Activated effector memory CD4-positive, alpha-beta T cell treated with Interleukin-2 at 50 U/mL for 16 hours (primary cell): Measurements from ENCODE around the gene KIAA1671.
"Not testable (repeated sequence)": the region's sequence is repeated elsewhere in the genome, so short reads cannot be mapped to it uniquely, and the experiment has no call there.

Experiments used
- DNase-seq: peaks from one replicate; pipeline ENCODE4 v3.0.0-alpha.2; 2020

The KIAA1671 gene

GRCh38 chr22:25177226-25177625 lies 224.7 kb downstream of the KIAA1671 start:
- no peak for DNase-seq

GRCh38 chr22:25177895-25178294 lies 225.4 kb downstream of the KIAA1671 start:
- no peak for DNase-seq

GRCh38 chr22:25178348-25178747 lies 225.8 kb downstream of the KIAA1671 start:
- DNase-seq, result not testable (repeated sequence)

GRCh38 chr22:25178869-25179631 lies 226.5 kb downstream of the KIAA1671 start:
- DNase-seq, result not testable (repeated sequence)

- DNase-seq, result no peak
These were observed 229.9 kb downstream of the KIAA1671 start for GRCh38 chr22:25182131-25183110.

- no peak for DNase-seq
These were observed 231.6 kb downstream of the KIAA1671 start for GRCh38 chr22:25183949-25184619.

- no peak for DNase-seq
These were observed 233.6 kb downstream of the KIAA1671 start for GRCh38 chr22:25186140-25186539.

- DNase-seq, result no peak
These were observed 235.0 kb downstream of the KIAA1671 start for GRCh38 chr22:25187469-25187868.

GRCh38 chr22:25192406-25192805 lies 239.9 kb downstream of the KIAA1671 start:
- DNase-seq, result no peak

- no peak for DNase-seq
These were observed 240.6 kb downstream of the KIAA1671 start for GRCh38 chr22:25193130-25193529.

GRCh38 chr22:25193548-25193947 lies 241.0 kb downstream of the KIAA1671 start:
- no peak for DNase-seq

GRCh38 chr22:25196326-25196725 lies 243.8 kb downstream of the KIAA1671 start:
- DNase-seq, result no peak

GRCh38 chr22:25197340-25197739 lies 244.8 kb downstream of the KIAA1671 start:
- no peak for DNase-seq

GRCh38 chr22:25199731-25200520 lies 247.4 kb downstream of the KIAA1671 start, which contains the start of gene CRYBB3:
Gene CRYBB3, plus strand, starts transcription at chr22:25199858. Its CDS starts 1,539 bp downstream, at chr22:25201397.
- DNase-seq, result no peak

GRCh38 chr22:25200967-25201366 lies 248.5 kb downstream of the KIAA1671 start:
- DNase-seq, result no peak

- no peak for DNase-seq
These were observed 249.2 kb downstream of the KIAA1671 start for GRCh38 chr22:25201557-25202273.

GRCh38 chr22:25202290-25202921 lies 249.9 kb downstream of the KIAA1671 start:
- peak; percentile 29 for DNase-seq

- DNase-seq, result no peak
These were observed 250.6 kb downstream of the KIAA1671 start for GRCh38 chr22:25203082-25203481.

GRCh38 chr22:25204547-25204946 lies 252.0 kb downstream of the KIAA1671 start:
- not testable (repeated sequence) for DNase-seq

GRCh38 chr22:25205847-25206246 lies 253.3 kb downstream of the KIAA1671 start:
- no peak for DNase-seq

GRCh38 chr22:25206998-25207397 lies 254.5 kb downstream of the KIAA1671 start:
- no peak for DNase-seq
